Measurements from ENCODE around the gene ZNF83.

The ZNF83 gene

GRCh38 chr19:52566588-52566987 is 71.6 kb downstream of the ZNF83 start:
- DNase-seq = no peak

- no peak for DNase-seq
Observed at GRCh38 chr19:52566121-52566520, 72.0 kb downstream of the ZNF83 start.

Measured in stimulated activated naive CD4-positive, alpha-beta T cell treated with Interleukin-2 at 50 U/mL for 16 hours (primary cell).